Stomach smooth muscle (tissue), 2 donors: ENCODE measurements around the gene OTOG.

Source experiments
- H3K27ac ChIP-seq: one replicate; pipeline ENCODE4 v1.7.0; 2013; ENCODE audit warnings: mild to moderate bottlenecking, low read length, inconsistent platforms
- H3K27me3 ChIP-seq, 2 donors: one replicate each; pipeline ENCODE4 v1.7.0; 2013; ENCODE audit warnings: low read length in 2 of 2; ENCODE audit not compliant: insufficient read depth in 2 of 2, control insufficient read depth in 1 of 2
- H3K36me3 ChIP-seq, 2 donors: one replicate each; pipeline ENCODE4 v1.7.0; 2013; ENCODE audit warnings: low read length in 2 of 2; ENCODE audit not compliant: control insufficient read depth in 2 of 2, insufficient read depth in 2 of 2
- H3K4me1 ChIP-seq: one replicate; pipeline ENCODE4 v1.7.0; 2013; ENCODE audit warnings: low read length; ENCODE audit not compliant: control insufficient read depth, insufficient read depth
- H3K4me3 ChIP-seq, 2 donors: one replicate each; pipeline ENCODE4 v1.7.0; 2013; ENCODE audit warnings: low read length in 2 of 2
- H3K9ac ChIP-seq, 2 donors: one replicate each; pipeline ENCODE4 v1.7.0; 2013; ENCODE audit warnings: low read length in 2 of 2, mild to moderate bottlenecking in 1 of 2
- H3K9me3 ChIP-seq, 2 donors: one replicate each; pipeline ENCODE4 v1.7.0; 2013; ENCODE audit warnings: low read length in 2 of 2; ENCODE audit not compliant: control insufficient read depth in 2 of 2
- donor health status: healthy.
- donor health status: Pancreatic carcinoma.

Gene OTOG

GRCh38 chr11:17645190-17645970 is 98.3 kb downstream of the OTOG start:
- Histone ChIP-seq H3K27ac (no peak overlapping the region), H3K4me3 (no peak overlapping the region), H3K4me1 (peaks cover 6% of the 10 kb centered on the region), H3K27me3 (peaks cover 0 to 7% of the 10 kb centered on the region in 2 donors), H3K9me3 (peaks cover 0 to 4% of the 10 kb centered on the region in 2 donors), H3K9ac (no peak overlapping the region), H3K36me3 (no peaks in the 10 kb centered on the region)

DNA sequence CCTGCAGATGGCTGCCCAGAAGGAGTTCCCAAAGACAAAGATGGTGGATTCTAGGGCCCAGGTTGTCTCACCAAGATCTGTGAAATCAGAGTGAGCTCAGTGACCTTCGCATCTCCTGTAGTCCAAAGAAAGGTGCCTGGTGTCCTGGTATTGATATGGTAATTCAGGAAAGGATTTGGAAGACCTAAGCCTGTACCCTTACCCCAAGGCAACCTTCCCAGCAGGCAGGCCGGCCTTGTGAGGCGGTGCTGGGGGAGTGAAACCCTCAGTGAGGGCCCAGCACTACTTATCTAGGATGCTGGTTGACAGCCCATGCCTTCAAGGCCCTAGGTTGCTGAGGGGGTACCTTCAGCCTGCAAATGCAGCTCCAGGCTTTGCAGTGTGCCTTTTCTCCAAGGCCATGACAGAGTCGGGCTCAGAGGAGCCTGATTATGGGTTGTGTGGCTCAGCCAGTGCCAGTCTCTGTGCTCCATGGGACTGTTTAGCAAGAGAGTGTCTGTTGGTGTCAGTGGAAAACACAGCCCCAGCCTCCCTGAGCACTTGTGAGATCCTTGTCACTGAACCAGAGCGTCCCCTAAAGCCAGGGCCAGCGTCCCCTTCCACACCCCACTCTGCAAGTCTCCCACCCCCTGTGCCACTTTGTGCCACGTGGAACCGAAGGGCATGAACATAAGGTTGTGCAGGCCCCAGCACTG is 99.5 kb downstream of the OTOG start:
- H3K36me3 ChIP-seq, result no peaks in the 10 kb centered on the region
- peaks cover 0 to 4% of the 10 kb centered on the region in 2 donors for H3K9me3 ChIP-seq
- H3K4me3 ChIP-seq, result no peak overlapping the region
- H3K27me3 ChIP-seq, result peaks cover 0 to 11% of the 10 kb centered on the region in 2 donors
- no peak overlapping the region for H3K27ac ChIP-seq
- peaks cover 6% of the 10 kb centered on the region for H3K4me1 ChIP-seq
- no peak overlapping the region for H3K9ac ChIP-seq

- H3K9me3 ChIP-seq, result peaks cover 0 to 4% of the 10 kb centered on the region in 2 donors
- H3K27ac ChIP-seq, result no peak overlapping the region
These were observed 101.5 kb downstream of the OTOG start for GRCh38 chr11:17648528-17648927.

DNA sequence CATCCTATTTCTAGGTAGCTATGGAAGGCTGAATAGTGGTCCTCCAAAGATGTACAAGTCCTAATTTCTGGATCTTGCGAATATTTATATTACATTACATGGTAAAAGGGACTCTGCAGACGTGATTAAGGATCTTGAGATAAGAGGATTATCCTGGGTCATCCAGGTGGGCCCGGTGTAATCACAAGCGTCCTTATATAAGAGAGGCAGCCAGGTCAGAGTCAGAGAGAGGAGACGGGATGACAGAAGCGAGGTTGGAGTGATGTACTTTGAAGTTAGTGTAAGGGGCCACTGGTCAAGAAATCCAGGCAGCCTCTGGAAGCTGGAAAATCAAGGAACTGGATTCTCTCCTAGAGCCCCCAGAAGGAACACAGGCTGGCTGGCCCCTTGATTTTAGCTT is 102.2 kb downstream of the OTOG start:
- no peaks in the 10 kb centered on the region for H3K4me1 ChIP-seq
- H3K9ac ChIP-seq, result no peak overlapping the region
- no peaks in the 10 kb centered on the region for H3K36me3 ChIP-seq
- no peak overlapping the region for H3K4me3 ChIP-seq
- H3K9me3 ChIP-seq, result peaks cover 0 to 4% of the 10 kb centered on the region in 2 donors
- H3K27ac ChIP-seq, result no peak overlapping the region
- peaks cover 0 to 12% of the 10 kb centered on the region in 2 donors for H3K27me3 ChIP-seq

More at GRCh38 chr11:17648528-17648927, 101.5 kb downstream of the OTOG start:
- Histone ChIP-seq H3K4me1 (peaks cover 6% of the 10 kb centered on the region), H3K27me3 (peaks cover 0 to 12% of the 10 kb centered on the region in 2 donors), H3K4me3 (no peak overlapping the region), H3K9ac (no peak overlapping the region), H3K36me3 (no peaks in the 10 kb centered on the region)

GRCh38 chr11:17649696-17650095 is 102.6 kb downstream of the OTOG start:
- peaks cover 0 to 12% of the 10 kb centered on the region in 2 donors for H3K27me3 ChIP-seq
- H3K4me3 ChIP-seq, result no peak overlapping the region
- H3K9ac ChIP-seq, result no peak overlapping the region
- H3K9me3 ChIP-seq, result peaks cover 0 to 7% of the 10 kb centered on the region in 2 donors
- no peaks in the 10 kb centered on the region for H3K4me1 ChIP-seq
- H3K27ac ChIP-seq, result no peak overlapping the region
- H3K36me3 ChIP-seq, result no peaks in the 10 kb centered on the region

GRCh38 chr11:17650127-17650911 is 103.3 kb downstream of the OTOG start:
- H3K27me3 ChIP-seq, result peaks cover 0 to 12% of the 10 kb centered on the region in 2 donors

DNA sequence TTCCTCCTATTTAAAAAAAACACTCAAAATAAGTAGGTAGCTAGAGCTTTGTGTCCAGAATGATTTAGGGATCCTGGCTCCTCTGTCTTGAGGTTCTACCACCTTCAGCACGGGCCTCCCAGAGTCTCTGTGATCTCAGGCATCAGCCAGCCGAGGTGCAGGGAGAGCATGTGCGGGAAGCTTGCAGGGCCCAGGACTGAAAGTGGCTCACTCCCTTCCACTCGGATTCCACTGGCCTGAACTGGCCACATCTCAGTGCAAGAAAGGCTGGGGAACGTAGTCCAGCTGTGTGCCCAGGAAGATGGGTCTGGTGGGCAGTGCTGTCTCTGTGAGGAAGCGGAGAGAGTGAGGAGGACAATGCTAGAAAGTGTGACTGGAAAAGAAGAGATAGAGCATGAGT is 104.0 kb downstream of the OTOG start:
- H3K9ac ChIP-seq, result no peak overlapping the region
- H3K36me3 ChIP-seq, result no peaks in the 10 kb centered on the region
- H3K9me3 ChIP-seq, result peaks cover 0 to 7% of the 10 kb centered on the region in 2 donors
- H3K4me3 ChIP-seq, result no peak overlapping the region
- H3K27ac ChIP-seq, result no peak overlapping the region
- no peaks in the 10 kb centered on the region for H3K4me1 ChIP-seq
- peaks cover 0 to 12% of the 10 kb centered on the region in 2 donors for H3K27me3 ChIP-seq

More at GRCh38 chr11:17650127-17650911, 103.3 kb downstream of the OTOG start:
- H3K9ac ChIP-seq, result no peak overlapping the region
- no peak overlapping the region for H3K27ac ChIP-seq
- H3K36me3 ChIP-seq, result no peaks in the 10 kb centered on the region
- peaks cover 0 to 7% of the 10 kb centered on the region in 2 donors for H3K9me3 ChIP-seq
- H3K4me3 ChIP-seq, result no peak overlapping the region
- H3K4me1 ChIP-seq, result no peaks in the 10 kb centered on the region

GRCh38 chr11:17651681-17652080 is 104.6 kb downstream of the OTOG start:
- H3K4me3 ChIP-seq, result no peak overlapping the region
- no peaks in the 10 kb centered on the region for H3K36me3 ChIP-seq
- H3K9ac ChIP-seq, result no peak overlapping the region
- H3K4me1 ChIP-seq, result no peaks in the 10 kb centered on the region
- H3K27me3 ChIP-seq, result peaks cover 0 to 12% of the 10 kb centered on the region in 2 donors
- H3K27ac ChIP-seq, result no peak overlapping the region
- H3K9me3 ChIP-seq, result peaks cover 0 to 7% of the 10 kb centered on the region in 2 donors

DNA sequence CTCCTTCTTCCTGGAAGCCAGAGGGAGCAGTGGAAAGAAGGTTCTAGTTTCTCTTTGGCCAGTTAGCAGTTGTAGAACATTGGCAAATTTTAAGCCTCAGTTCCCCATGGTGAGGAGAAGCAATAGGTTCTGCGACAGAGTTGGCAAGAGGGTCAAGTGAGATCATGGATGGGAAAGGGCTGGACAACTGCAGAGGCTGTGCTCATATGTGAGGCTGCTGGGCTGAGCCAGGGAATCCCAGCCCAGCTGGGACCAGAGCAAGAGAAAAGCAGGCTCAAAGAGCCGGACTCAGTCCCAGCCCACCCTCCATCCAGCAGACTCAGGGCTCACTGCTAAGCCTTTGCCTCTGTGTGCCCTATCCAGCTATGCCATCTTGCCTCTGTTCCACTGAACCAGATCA is 105.5 kb downstream of the OTOG start:
- H3K27ac ChIP-seq, result no peak overlapping the region
- H3K4me1 ChIP-seq, result no peaks in the 10 kb centered on the region
- no peak overlapping the region for H3K4me3 ChIP-seq
- no peak overlapping the region for H3K9ac ChIP-seq
- peaks cover 0 to 12% of the 10 kb centered on the region in 2 donors for H3K27me3 ChIP-seq
- H3K36me3 ChIP-seq, result no peaks in the 10 kb centered on the region
- H3K9me3 ChIP-seq, result peaks cover 0 to 7% of the 10 kb centered on the region in 2 donors

DNA sequence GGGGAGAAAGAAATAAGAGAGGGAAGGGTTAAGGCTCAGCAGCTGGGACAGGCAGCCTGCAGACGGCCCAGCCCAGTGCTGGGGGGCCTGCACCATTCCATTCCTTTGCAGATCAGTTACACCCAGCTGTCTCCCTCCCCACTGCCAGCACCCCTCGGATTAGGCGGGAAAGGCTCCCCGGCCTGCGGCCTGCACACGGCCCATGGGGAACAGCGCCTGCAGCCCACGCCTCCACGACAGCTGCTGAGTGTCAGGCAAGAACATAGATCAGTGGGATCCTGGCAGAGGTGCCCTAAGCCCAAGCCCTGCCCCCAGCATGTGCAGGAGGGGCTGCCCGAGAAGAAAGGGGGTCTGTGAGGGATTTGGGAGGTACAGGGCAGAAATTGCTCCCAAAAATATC is 106.6 kb downstream of the OTOG start:
- Histone ChIP-seq H3K4me3 (no peak overlapping the region), H3K4me1 (no peaks in the 10 kb centered on the region), H3K9me3 (peaks cover 0 to 2% of the 10 kb centered on the region in 2 donors), H3K27ac (no peak overlapping the region), H3K36me3 (no peaks in the 10 kb centered on the region), H3K9ac (no peak overlapping the region), H3K27me3 (peaks cover 0 to 11% of the 10 kb centered on the region in 2 donors)
